K562 (cell line): ENCODE measurements around the gene EXOC6. TPM values are rescaled to one million over a fixed set of nuclear protein-coding genes. Genes with fewer than 3 reads are reported as not detected.

Experiments used
- ATAC-seq: fragments of 200-7000 bp; cut with Tn5 transposase; 3 replicates; pipeline ENCODE4 v1.9.1; 2020; ENCODE audit warnings: moderate library complexity
- BruUV-seq: library from RNA; stranded (reverse); fragments of 400-500 nt; replicated peaks from 2 replicates; lab custom pipeline; 2021; lab: Mats Ljungman, UMichigan
- CTCF ChIA-PET: fragments of 300-600 bp; formaldehyde crosslinking; extraction: SDS; loops from one replicate; lab custom pipeline; 2021; ENCODE audit warnings: low intra/inter-chr PET ratio; lab: Yijun Ruan, JAX
- POLR2A ChIA-PET: fragments of 300-600, 350-650 bp; sonication (Branson Sonifier 250); formaldehyde crosslinking; extraction: SDS; loops from one replicate; lab custom pipeline; 2021; ENCODE audit warnings: antibody characterized with exemption, inconsistent platforms; lab: Yijun Ruan, JAX
- DNase-seq, 4 experiments: peaks; one replicate each; pipeline versions ENCODE4 v3.0.0 to v3.0.0-alpha.2; 2011 to 2018; ENCODE audit warnings: low spot score in 3 of 4, mixed read lengths in 3 of 4; ENCODE audit errors: extremely low read depth in 1 of 4
- FAIRE-seq: peaks from 2 replicates; lab custom pipeline; 2011; peaks lifted over from hg19 to GRCh38; lab: Jason Lieb, UNC
- H2AFZ ChIP-seq: 2 replicates; pipeline ENCODE4 v1.6.0; 2011; ENCODE audit warnings: low read depth, low read length, control low read depth, inconsistent platforms
- H3K27ac ChIP-seq: fragments of 200-600 bp; 3 replicates; pipeline ENCODE4 v1.8.0; 2011; ENCODE audit warnings: low read depth, mild to moderate bottlenecking, control low read depth, inconsistent platforms, low read length, moderate library complexity, mixed read lengths; ENCODE audit errors: extremely low read depth
- H3K27me3 ChIP-seq, 2 experiments: fragments of 300-600 bp in 1 of 2; 2 replicates in 1 of 2; 3 replicates in 1 of 2; pipeline versions ENCODE4 v1.6.0 to v1.8.0; 2011; ENCODE audit warnings: inconsistent platforms in 2 of 2, low read length in 2 of 2, mild to moderate bottlenecking in 1 of 2, mixed read lengths in 1 of 2, moderate library complexity in 1 of 2; ENCODE audit not compliant: control insufficient read depth in 2 of 2, insufficient read depth in 2 of 2
- H3K36me3 ChIP-seq: fragments of 300-600 bp; 3 replicates; pipeline ENCODE4 v1.8.0; 2011; ENCODE audit warnings: mild to moderate bottlenecking, low read length, inconsistent platforms; ENCODE audit not compliant: control insufficient read depth, insufficient read depth
- H3K4me1 ChIP-seq, 2 experiments: fragments of 200-600 bp in 1 of 2; replicated peaks in 1 of 2; 2 replicates in 1 of 2; 3 replicates in 1 of 2; pipeline versions ENCODE4 v1.5.1 to v1.8.0; 2011; ENCODE audit warnings: inconsistent platforms in 2 of 2, low read length in 2 of 2, mild to moderate bottlenecking in 1 of 2, mixed read lengths in 1 of 2, moderate library complexity in 1 of 2; ENCODE audit not compliant: control insufficient read depth in 2 of 2, insufficient read depth in 2 of 2
- H3K4me2 ChIP-seq: 2 replicates; pipeline ENCODE4 v1.6.1; 2011; ENCODE audit warnings: low read length, control low read depth, inconsistent platforms, mixed read lengths; ENCODE audit not compliant: insufficient read depth
- H3K4me3 ChIP-seq: fragments of 200-600 bp; sonication (generic), shearing (Covaris generic); 2 replicates; pipeline ENCODE4 v1.5.1; 2016; ENCODE audit warnings: control low read depth, inconsistent platforms
- H3K79me2 ChIP-seq: fragments of 200-600 bp; 3 replicates; pipeline ENCODE4 v1.8.0; 2011; ENCODE audit warnings: low read length, inconsistent platforms; ENCODE audit not compliant: control insufficient read depth, insufficient read depth
- H3K9ac ChIP-seq, 2 experiments: 2 replicates each; pipeline versions ENCODE4 v1.6.0 to v1.6.1; 2011; ENCODE audit warnings: low read depth in 2 of 2, low read length in 2 of 2, control low read depth in 1 of 2, inconsistent platforms in 1 of 2, mild to moderate bottlenecking in 1 of 2, mixed read lengths in 1 of 2; ENCODE audit not compliant: insufficient read depth in 1 of 2
- H3K9me1 ChIP-seq: one replicate; pipeline ENCODE4 v1.6.0; 2011; ENCODE audit warnings: inconsistent platforms, mild to moderate bottlenecking, low read length, moderate library complexity; ENCODE audit not compliant: control insufficient read depth, insufficient read depth
- H3K9me3 ChIP-seq: replicated peaks from 2 replicates; pipeline ENCODE4 v1.5.1; 2011; ENCODE audit warnings: low read depth, low read length, inconsistent platforms; ENCODE audit not compliant: control insufficient read depth, insufficient read depth
- H4K20me1 ChIP-seq: replicated peaks from 2 replicates; pipeline ENCODE4 v1.6.1; 2011; ENCODE audit warnings: low read length, inconsistent platforms, mixed read lengths; ENCODE audit not compliant: control insufficient read depth, insufficient read depth
- CTCF ChIP-seq, 3 experiments: IDR thresholded peaks in 2 of 3; conservative IDR thresholded peaks in 1 of 3; 2 replicates each; pipeline ENCODE4 v1.5.1; 2011 to 2012; ENCODE audit warnings: low read length in 3 of 3, mild to moderate bottlenecking in 3 of 3, control low read depth in 2 of 3, improper control_type of control experiment in 1 of 3, inconsistent platforms in 1 of 3, low read depth in 1 of 3, mixed read lengths in 1 of 3, moderate library complexity in 1 of 3; ENCODE audit not compliant: insufficient read depth in 2 of 3
- EHMT2 ChIP-seq: fragments of 450-650 bp; IDR thresholded peaks from 2 replicates; pipeline ENCODE4 v1.6.1; 2018; ENCODE audit warnings: antibody characterized with exemption
- FUS ChIP-seq: fragments of 200-400 bp; formaldehyde crosslinking; optimal IDR thresholded peaks from 2 replicates; pipeline ENCODE3; 2017; ENCODE audit warnings: low read depth, low read length
- HDAC8 ChIP-seq: fragments of 450-650 bp; IDR thresholded peaks from 2 replicates; pipeline ENCODE4 v1.6.1; 2016; ENCODE audit warnings: mild to moderate bottlenecking, missing genetic modification characterization, moderate library complexity, missing compliant biosample characterization
- HNRNPL ChIP-seq: fragments of 200-400 bp; formaldehyde crosslinking; IDR thresholded peaks from 2 replicates; pipeline ENCODE4 v1.6.1; 2017; ENCODE audit warnings: low read depth, mild to moderate bottlenecking, low read length
- KDM1A ChIP-seq, 2 experiments: fragments of 450-650 bp; IDR thresholded peaks; 2 replicates each; pipeline ENCODE4 v1.6.1; 2016; ENCODE audit warnings: mild to moderate bottlenecking in 2 of 2
- MAZ ChIP-seq, 2 experiments: fragments of 450-650 bp in 1 of 2; sonication (generic) in 1 of 2; formaldehyde crosslinking; IDR thresholded peaks in 1 of 2; conservative IDR thresholded peaks in 1 of 2; 2 replicates each; pipeline versions ENCODE4 v1.4.0 to v1.5.0; 2020; ENCODE audit warnings: mild to moderate bottlenecking in 1 of 2, missing genetic modification reagents in 1 of 2
- RFX5 ChIP-seq: IDR thresholded peaks from 2 replicates; pipeline ENCODE4 v1.6.1; 2011; ENCODE audit warnings: low read depth, mild to moderate bottlenecking, improper control_type of control experiment, low read length
- SP1 ChIP-seq: sonication (generic); formaldehyde crosslinking; IDR thresholded peaks from 2 replicates; pipeline ENCODE4 v1.8.1; 2022; ENCODE audit warnings: mild to moderate bottlenecking, missing genetic modification reagents
- SP2 ChIP-seq: IDR thresholded peaks from 2 replicates; pipeline ENCODE4 v1.6.1; 2011; ENCODE audit warnings: mild to moderate bottlenecking, low read depth, low read length, moderate library complexity; ENCODE audit not compliant: poor library complexity, severe bottlenecking; ENCODE audit errors: extremely low read depth
- STAT5B ChIP-seq: fragments of 250-450 bp; sonication (Bioruptor Pico); IDR thresholded peaks from 2 replicates; pipeline ENCODE4 v1.8.0; 2021; ENCODE audit warnings: mild to moderate bottlenecking, inconsistent platforms
- SUPT5H ChIP-seq: fragments of 450-650 bp; IDR thresholded peaks from 2 replicates; pipeline ENCODE4 v1.6.1; 2016
- ZNF668 ChIP-seq: fragments of 250-450 bp; sonication (Bioruptor Pico); IDR thresholded peaks from 2 replicates; pipeline ENCODE4 v1.8.0; 2022; ENCODE audit warnings: mild to moderate bottlenecking, inconsistent platforms
- ZNF699 ChIP-seq: fragments of 250-450 bp; sonication (Bioruptor Pico); IDR thresholded peaks from 2 replicates; pipeline ENCODE4 v1.8.0; 2021; ENCODE audit warnings: mild to moderate bottlenecking, moderate library complexity; ENCODE audit not compliant: insufficient replicate concordance
- ZNF707 ChIP-seq: fragments of 250-450 bp; sonication (Bioruptor Pico); conservative IDR thresholded peaks from 2 replicates; pipeline ENCODE4 v1.8.0; 2022; ENCODE audit warnings: inconsistent platforms, mild to moderate bottlenecking, moderate library complexity
- in situ Hi-C: fragments of 300-500 bp; cut with MboI; formaldehyde crosslinking; loops from 4 replicates; pipeline ENCODE4 v1.15.0; 2018; ENCODE audit warnings: inconsistent platforms, mixed read lengths
- intact Hi-C: fragments of 100-400 bp; cut with micrococcal nuclease; formaldehyde crosslinking; loops from 2 replicates; pipeline ENCODE4 v1.14.2; 2022
- polyA plus RNA-seq, 8 experiments: library from polyadenylated mRNA; depleted of rRNA in 4 of 8; stranded (reverse) in 5 of 8; unstranded in 3 of 8; fragments of >200 nt; fragmentation: Nextera tagmentation in 2 of 8; fragmentation: Illumina TruSeq in 1 of 8; extraction: Ambion mirVana in 2 of 8; extraction: Trizol in 1 of 8; gene quantifications; 2 replicates each; pipeline versions ENCODE4 v1.2.1 to v1.2.3, GENCODE V29; 2011 to 2014; ENCODE audit warnings: inconsistent platforms in 1 of 8, missing spikeins in 1 of 8
- total RNA-seq, 7 experiments: library from RNA; depleted of rRNA in 6 of 7; stranded (reverse); fragments of >200 nt in 6 of 7; fragmentation: Illumina TruSeq in 2 of 7; extraction: Trizol in 2 of 7; gene quantifications; 2 replicates each; pipeline versions ENCODE4 v1.2.1 to v1.2.3, GENCODE V29; 2011 to 2021; ENCODE audit warnings: low replicate concordance in 1 of 7

Gene EXOC6
- total and polyA plus RNA-seq, 9 of the 15 experiments (the other 6 are each of a cell fraction or from before 2014, with no cell fraction given), result 13.9 to 42.8 (median 24.9) TPM

GRCh38 chr10:92942226-92942625 lies 93.9 kb downstream of the EXOC6 start:
- H3K4me2 ChIP-seq, result no peak overlapping the region
- DNase-seq, result no peak
- in situ Hi-C loops, result no loop called here
- H3K9me3 ChIP-seq, result no peaks in the 10 kb centered on the region; the same call in 1 of the 2 replicates
- no peaks in the 10 kb centered on the region for H3K27me3 ChIP-seq
- H3K27ac ChIP-seq, result no peak overlapping the region
- FAIRE-seq, result no peak
- H3K4me1 ChIP-seq, result no peaks in the 10 kb centered on the region
- no peak overlapping the region for H2AFZ ChIP-seq
- no peaks in the 10 kb centered on the region for H3K9me1 ChIP-seq
- intact Hi-C loops, result no loop called here
- H4K20me1 ChIP-seq, result no peaks in the 10 kb centered on the region
- BruUV-seq, result no TSS peak
- no peaks in the 10 kb centered on the region for H3K79me2 ChIP-seq
- TF ChIP-seq EHMT2, result no peak
- TF ChIP-seq RFX5, result no peak
- no peak for TF ChIP-seq CTCF (IDR thresholded peaks at IDR 0.05 in 2 of 3, conservative IDR thresholded peaks at IDR 0.05 in 1 of 3; ENCODE audit: insufficient read depth in 2 of 3, low read depth in 1 of 3, low read length in 3 of 3)
- TF ChIP-seq SUPT5H, result no peak
- no peak for TF ChIP-seq ZNF707 (CRISPR knock-in tag)
- no peak for TF ChIP-seq ZNF668 (CRISPR knock-in tag)
- TF ChIP-seq KDM1A (IDR thresholded peaks at IDR 0.05), result no peak
- TF ChIP-seq HNRNPL, result no peak
- TF ChIP-seq ZNF699 (CRISPR knock-in tag), result no peak
- no peak for TF ChIP-seq STAT5B (CRISPR knock-in tag)
- no peak for TF ChIP-seq MAZ (CRISPR knock-in tag; conservative IDR thresholded peaks at IDR 0.05 in 1 of 2, IDR thresholded peaks at IDR 0.05 in 1 of 2)
- no peak for TF ChIP-seq SP1 (CRISPR knock-in tag)
- no peak for TF ChIP-seq FUS
- TF ChIP-seq HDAC8, result no peak
- no peak for TF ChIP-seq SP2
- H3K4me3 ChIP-seq, result no peak overlapping the region
- H3K36me3 ChIP-seq, result peaks cover 27% of the 10 kb centered on the region; the same call in 2 of the 3 replicates
- no peak for ATAC-seq
- H3K9ac ChIP-seq, result no peak overlapping the region
- CTCF ChIA-PET, result no interaction called here
- POLR2A ChIA-PET, result no interaction called here
